Measurements from ENCODE around the gene CHAMP1.

Gene CHAMP1

DNA sequence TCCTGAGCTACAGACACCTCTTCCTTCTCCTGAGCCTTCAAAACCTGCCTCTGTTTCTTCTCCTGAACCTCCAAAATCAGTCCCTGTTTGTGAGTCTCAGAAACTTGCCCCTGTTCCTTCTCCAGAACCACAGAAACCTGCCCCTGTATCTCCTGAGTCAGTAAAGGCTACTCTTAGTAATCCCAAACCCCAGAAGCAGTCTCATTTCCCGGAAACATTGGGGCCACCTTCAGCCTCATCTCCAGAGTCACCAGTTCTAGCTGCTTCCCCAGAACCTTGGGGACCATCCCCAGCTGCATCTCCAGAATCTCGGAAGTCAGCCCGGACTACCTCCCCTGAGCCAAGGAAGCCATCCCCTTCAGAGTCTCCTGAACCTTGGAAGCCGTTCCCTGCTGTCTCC is 10.0 kb downstream of the CHAMP1 start:
- TF ChIP-seq CREB1 (IDR thresholded peaks at IDR 0.05; ENCODE audit: low read depth) (no peak), TAF1 (IDR thresholded peaks at IDR 0.05; ENCODE audit: low read depth) (no peak), TCF12 (IDR thresholded peaks at IDR 0.05; ENCODE audit: low read depth) (no peak), MAX (IDR thresholded peaks at IDR 0.05) (no peak), FOXM1 (IDR thresholded peaks at IDR 0.05; ENCODE audit: borderline replicate concordance, low read depth) (no peak), EGR1 (IDR thresholded peaks at IDR 0.05) (no peak), RAD21 (IDR thresholded peaks at IDR 0.05; ENCODE audit: low read depth) (no peak), ZBTB7A (IDR thresholded peaks at IDR 0.05; ENCODE audit: low read depth) (no peak), TEAD4 (IDR thresholded peaks at IDR 0.05) (no peak), USF1 (IDR thresholded peaks at IDR 0.05) (no peak), NFIC (IDR thresholded peaks at IDR 0.05) (no peak), EP300 (IDR thresholded peaks at IDR 0.05; ENCODE audit: borderline replicate concordance) (no peak), CEBPB (IDR thresholded peaks at IDR 0.05) (no peak), YY1 (IDR thresholded peaks at IDR 0.05; ENCODE audit: low read depth) (no peak)
- TF ChIP-seq, protein P1, sequence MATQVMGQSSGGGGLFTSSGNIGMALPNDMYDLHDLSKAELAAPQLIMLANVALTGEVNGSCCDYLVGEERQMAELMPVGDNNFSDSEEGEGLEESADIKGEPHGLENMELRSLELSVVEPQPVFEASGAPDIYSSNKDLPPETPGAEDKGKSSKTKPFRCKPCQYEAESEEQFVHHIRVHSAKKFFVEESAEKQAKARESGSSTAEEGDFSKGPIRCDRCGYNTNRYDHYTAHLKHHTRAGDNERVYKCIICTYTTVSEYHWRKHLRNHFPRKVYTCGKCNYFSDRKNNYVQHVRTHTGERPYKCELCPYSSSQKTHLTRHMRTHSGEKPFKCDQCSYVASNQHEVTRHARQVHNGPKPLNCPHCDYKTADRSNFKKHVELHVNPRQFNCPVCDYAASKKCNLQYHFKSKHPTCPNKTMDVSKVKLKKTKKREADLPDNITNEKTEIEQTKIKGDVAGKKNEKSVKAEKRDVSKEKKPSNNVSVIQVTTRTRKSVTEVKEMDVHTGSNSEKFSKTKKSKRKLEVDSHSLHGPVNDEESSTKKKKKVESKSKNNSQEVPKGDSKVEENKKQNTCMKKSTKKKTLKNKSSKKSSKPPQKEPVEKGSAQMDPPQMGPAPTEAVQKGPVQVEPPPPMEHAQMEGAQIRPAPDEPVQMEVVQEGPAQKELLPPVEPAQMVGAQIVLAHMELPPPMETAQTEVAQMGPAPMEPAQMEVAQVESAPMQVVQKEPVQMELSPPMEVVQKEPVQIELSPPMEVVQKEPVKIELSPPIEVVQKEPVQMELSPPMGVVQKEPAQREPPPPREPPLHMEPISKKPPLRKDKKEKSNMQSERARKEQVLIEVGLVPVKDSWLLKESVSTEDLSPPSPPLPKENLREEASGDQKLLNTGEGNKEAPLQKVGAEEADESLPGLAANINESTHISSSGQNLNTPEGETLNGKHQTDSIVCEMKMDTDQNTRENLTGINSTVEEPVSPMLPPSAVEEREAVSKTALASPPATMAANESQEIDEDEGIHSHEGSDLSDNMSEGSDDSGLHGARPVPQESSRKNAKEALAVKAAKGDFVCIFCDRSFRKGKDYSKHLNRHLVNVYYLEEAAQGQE (IDR thresholded peaks at IDR 0.05; ENCODE audit: low read depth), result no peak

- TF ChIP-seq ZBTB7A (IDR thresholded peaks at IDR 0.05; ENCODE audit: low read depth) (no peak), RAD21 (IDR thresholded peaks at IDR 0.05; ENCODE audit: low read depth) (no peak), TCF12 (IDR thresholded peaks at IDR 0.05; ENCODE audit: low read depth) (no peak), FOXM1 (IDR thresholded peaks at IDR 0.05; ENCODE audit: borderline replicate concordance, low read depth) (no peak), EGR1 (IDR thresholded peaks at IDR 0.05) (no peak), EP300 (IDR thresholded peaks at IDR 0.05; ENCODE audit: borderline replicate concordance) (no peak), TEAD4 (IDR thresholded peaks at IDR 0.05) (no peak), CEBPB (IDR thresholded peaks at IDR 0.05) (no peak), CREB1 (IDR thresholded peaks at IDR 0.05; ENCODE audit: low read depth) (no peak)
Measured at GRCh38 chr13:114325729-114326128, 11.4 kb downstream of the CHAMP1 start.

DNA sequence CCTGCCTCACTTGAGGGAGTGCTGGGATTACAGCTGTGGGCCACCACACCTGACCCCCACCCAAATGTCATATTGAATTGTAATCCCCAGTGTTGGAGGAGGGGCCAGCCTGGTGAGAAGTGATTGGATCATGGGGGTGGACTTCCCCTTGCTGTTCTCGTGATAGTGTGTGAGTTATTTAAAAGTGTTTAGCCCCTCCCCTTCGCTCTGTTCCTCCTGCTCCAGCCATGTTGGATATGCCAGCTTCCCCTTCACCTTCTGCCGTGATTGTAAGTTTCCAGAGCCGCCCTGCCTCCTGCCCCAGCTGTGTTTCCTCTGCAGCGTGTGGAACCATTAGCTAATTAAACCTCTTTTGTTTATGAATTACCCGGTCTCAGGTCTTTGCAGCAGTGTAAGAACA is 13.7 kb downstream of the CHAMP1 start:
- TF ChIP-seq CREB1 (IDR thresholded peaks at IDR 0.05; ENCODE audit: low read depth) (no peak), EP300 (IDR thresholded peaks at IDR 0.05; ENCODE audit: borderline replicate concordance) (no peak), TEAD4 (IDR thresholded peaks at IDR 0.05) (no peak), CEBPB (IDR thresholded peaks at IDR 0.05) (no peak)
- TF ChIP-seq, protein P1 (IDR thresholded peaks at IDR 0.05; ENCODE audit: low read depth), result no peak

- TF ChIP-seq TEAD4 (IDR thresholded peaks at IDR 0.05), result no peak
- TF ChIP-seq TAF1 (IDR thresholded peaks at IDR 0.05; ENCODE audit: low read depth), result no peak
- TF ChIP-seq CEBPB (IDR thresholded peaks at IDR 0.05), result no peak
Measured at GRCh38 chr13:114328595-114328994, 14.3 kb downstream of the CHAMP1 start.

GRCh38 chr13:114330086-114330485 is 15.8 kb downstream of the CHAMP1 start:
- TF ChIP-seq TEAD4 (IDR thresholded peaks at IDR 0.05), result no peak
- no peak for TF ChIP-seq RAD21 (IDR thresholded peaks at IDR 0.05; ENCODE audit: low read depth)
- TF ChIP-seq EP300 (IDR thresholded peaks at IDR 0.05; ENCODE audit: borderline replicate concordance), result no peak
- no peak for TF ChIP-seq CREB1 (IDR thresholded peaks at IDR 0.05; ENCODE audit: low read depth)

- TF ChIP-seq EP300 (IDR thresholded peaks at IDR 0.05; ENCODE audit: borderline replicate concordance), result no peak
Measured at GRCh38 chr13:114334305-114335053, 20.2 kb downstream of the CHAMP1 start.

DNA sequence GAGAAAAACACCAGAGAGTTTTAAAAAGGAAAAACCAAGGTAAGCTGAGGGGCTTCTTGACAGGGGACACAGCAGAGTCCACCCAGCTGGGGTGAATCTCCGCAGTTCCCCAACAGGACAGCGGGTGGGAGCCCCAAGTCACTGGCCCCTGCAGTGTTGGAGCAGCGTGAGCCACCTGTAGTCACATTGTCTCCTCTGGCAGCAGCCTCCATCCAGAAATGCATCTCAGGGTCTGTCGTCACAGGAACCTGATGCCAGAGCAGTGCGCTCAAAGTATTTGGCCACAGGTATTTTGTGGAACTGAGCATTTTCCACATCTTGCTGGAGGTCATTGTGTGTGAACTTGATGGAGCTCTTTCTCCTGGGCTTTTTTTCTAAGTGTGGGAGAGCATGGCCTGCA is 24.7 kb downstream of the CHAMP1 start:
- TF ChIP-seq USF1 (IDR thresholded peaks at IDR 0.05) (no peak), EP300 (IDR thresholded peaks at IDR 0.05; ENCODE audit: borderline replicate concordance) (no peak), RAD21 (IDR thresholded peaks at IDR 0.05; ENCODE audit: low read depth) (no peak), TEAD4 (IDR thresholded peaks at IDR 0.05) (no peak), CREB1 (IDR thresholded peaks at IDR 0.05; ENCODE audit: low read depth) (no peak), MAX (IDR thresholded peaks at IDR 0.05) (no peak), NFIC (IDR thresholded peaks at IDR 0.05) (no peak), FOXM1 (IDR thresholded peaks at IDR 0.05; ENCODE audit: borderline replicate concordance, low read depth) (no peak), EGR1 (IDR thresholded peaks at IDR 0.05) (no peak), YY1 (IDR thresholded peaks at IDR 0.05; ENCODE audit: low read depth) (no peak), CEBPB (IDR thresholded peaks at IDR 0.05) (no peak), ZBTB7A (IDR thresholded peaks at IDR 0.05; ENCODE audit: low read depth) (no peak), TAF1 (IDR thresholded peaks at IDR 0.05; ENCODE audit: low read depth) (no peak)
- TF ChIP-seq, protein P1 (IDR thresholded peaks at IDR 0.05; ENCODE audit: low read depth), result no peak

Data from Ishikawa (cell line).